GM21390 (cell line): ENCODE results near the gene GBP3.
"Not testable (repeated sequence)": the region's sequence is repeated elsewhere in the genome, so short reads cannot be mapped to it uniquely, and the experiment has no call there.

Experiments
- ATAC-seq: cut with Tn5 transposase; IDR thresholded peaks from one replicate; pipeline ENCODE4 v1.9.1; 2021; ENCODE audit not compliant: unreplicated experiment

The GBP3 gene

DNA sequence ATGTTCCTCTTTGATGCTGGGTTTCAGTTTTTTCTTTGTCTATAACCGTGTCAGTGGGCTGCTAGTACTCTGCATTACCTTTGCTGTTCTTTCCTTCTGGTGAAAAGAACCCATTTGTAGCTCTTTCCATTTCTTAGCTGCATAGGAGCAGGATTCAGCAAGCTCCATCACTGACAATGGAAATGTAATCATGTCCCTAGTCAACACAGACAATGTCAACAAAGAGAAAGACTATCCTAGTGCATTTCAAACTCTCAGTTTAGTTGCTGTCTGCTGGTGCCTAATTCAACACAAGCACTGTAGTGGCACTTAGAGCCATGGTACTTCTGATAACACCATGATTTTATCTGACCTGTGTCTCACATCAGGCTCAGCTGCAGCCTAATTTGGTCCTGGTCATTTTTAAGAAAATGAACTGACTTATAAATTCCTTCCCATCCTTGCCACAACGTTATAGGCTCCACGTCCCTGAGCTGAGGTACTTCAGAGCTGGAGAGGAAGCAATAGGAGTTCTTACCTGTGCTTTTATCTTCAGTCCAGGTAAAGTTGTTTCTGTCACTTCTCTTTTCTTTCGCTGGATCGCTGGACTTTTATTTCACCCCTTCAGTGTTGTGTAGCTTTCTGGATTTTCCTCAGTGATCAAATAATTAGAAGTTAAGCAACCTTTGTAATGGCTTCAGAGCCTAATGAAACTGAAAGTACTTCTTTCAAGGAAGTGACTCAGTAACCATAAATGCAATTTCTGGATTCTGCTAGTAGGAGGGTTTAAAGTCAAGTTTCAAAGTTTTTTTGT, at the start of gene GBP3:
Gene GBP3, minus strand, starts transcription at position 700 of the 793 bp plus-strand sequence. CDS start 2,145 bp downstream, outside the sequence.
- peak; percentile 85 for ATAC-seq

- no peak for ATAC-seq
Observed at GRCh38 chr1:89070509-89070908, 47.8 kb upstream of the GBP3 start.

- ATAC-seq = no peak
Observed at GRCh38 chr1:89069951-89070350, 47.3 kb upstream of the GBP3 start.

GRCh38 chr1:89068291-89068690, 45.6 kb upstream of the GBP3 start:
- ATAC-seq = no peak

DNA sequence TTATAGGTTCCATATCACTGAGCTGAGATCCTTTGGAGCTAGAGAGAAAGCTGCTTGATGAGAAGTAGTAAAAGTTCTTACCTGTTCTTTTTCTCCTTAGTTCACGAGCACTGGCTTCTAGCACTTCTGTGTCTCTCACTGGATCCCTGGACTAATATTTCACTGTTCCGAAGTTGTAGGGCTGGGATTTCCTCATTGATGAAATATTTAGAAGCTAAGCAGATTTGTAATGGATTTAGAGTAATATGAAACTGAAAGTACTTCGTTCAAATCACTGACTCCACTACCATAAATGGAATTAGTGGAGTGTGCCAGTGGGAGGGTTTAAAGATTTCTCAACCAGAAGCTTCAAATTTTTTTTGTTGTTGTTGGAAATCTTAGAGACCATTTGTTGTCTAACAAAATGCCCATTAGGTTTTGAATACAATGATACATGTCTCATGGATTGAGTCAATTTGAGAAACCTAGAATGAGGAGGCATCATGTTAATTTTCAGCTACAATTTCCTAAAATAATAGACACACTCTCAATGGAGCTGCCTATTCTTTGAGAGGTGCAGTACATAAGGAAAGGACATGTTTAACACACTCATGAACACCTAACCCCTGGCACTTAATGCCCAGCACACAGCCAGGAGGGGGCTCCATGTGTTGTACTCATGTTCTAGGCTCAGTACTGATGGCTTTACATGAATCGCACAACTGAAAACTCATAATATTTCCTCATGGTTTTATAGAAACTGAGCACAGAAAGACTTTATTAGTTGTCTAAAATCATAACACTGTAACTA, 42.6 kb upstream of the GBP3 start, which contains the start of gene GBP1:
Gene GBP1, minus strand, starts transcription at position 130 of the 790 bp plus-strand sequence. CDS start 1,974 bp downstream, outside the sequence.
- peak; percentile 58 for ATAC-seq

GRCh38 chr1:89064632-89065031, 42.0 kb upstream of the GBP3 start:
- ATAC-seq = peak; percentile 55

DNA sequence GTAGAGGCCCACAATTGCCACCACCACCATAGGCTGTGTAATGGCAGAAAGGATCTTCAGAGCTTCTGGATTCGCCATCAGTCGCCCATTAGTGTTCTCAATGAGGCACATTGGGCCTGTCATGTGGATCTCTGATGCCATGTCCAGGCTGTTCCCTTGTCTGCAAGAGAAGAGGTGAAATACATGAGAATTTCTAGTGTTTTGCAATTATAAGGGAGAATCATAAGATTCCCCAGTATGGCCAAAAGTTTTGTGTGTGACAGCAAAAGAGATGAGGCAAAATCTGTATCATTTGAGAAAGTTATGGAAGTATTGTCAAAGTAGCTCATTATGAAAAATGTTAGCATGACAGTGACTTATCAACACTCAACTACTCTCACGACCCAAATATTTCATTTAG, 40.4 kb upstream of the GBP3 start:
- no peak for ATAC-seq

DNA sequence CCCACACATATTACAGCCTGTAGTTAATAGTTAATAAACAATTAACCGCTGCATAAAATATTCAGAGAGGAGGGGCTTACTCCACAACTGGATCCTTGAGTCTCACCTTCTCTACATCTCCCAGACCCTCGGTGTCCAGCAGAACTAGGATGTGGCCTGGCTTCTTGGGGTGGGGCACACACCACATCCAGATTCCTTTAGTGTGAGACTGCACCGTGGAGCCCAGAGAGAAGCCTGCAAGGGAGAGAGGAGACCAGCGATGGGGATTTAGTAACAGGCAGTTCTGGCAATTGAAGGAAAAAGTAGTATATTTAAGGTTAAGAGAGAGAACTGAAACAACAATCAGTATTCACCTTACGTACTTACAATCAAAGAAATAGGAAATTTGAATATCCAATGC, 37.4 kb upstream of the GBP3 start:
- no peak for ATAC-seq

GRCh38 chr1:89051955-89052312, 29.3 kb upstream of the GBP3 start:
- no peak for ATAC-seq

- no peak for ATAC-seq
Observed at GRCh38 chr1:89051300-89051954, 28.8 kb upstream of the GBP3 start.

DNA sequence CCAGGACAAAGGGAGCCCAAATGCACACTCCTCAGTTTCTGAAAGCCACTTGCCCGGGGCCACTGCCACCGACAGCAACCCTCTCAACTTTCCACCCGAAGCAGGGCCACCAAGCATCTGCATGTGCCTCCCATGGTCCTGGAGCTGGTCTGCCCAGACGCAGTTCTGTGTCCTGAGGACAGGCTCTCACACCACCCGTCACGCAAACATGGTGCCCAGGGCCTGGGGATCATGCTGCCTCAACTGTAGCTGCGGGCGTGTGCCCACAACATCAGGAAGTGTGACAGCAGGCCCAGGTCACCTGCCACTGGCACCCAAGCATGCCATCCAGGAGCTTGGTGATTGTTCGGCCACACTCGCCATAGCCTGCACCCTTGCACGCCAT, 28.0 kb upstream of the GBP3 start:
- no peak for ATAC-seq

GRCh38 chr1:89049901-89050648, 27.4 kb upstream of the GBP3 start:
- not testable (repeated sequence) for ATAC-seq

GRCh38 chr1:89049187-89049586, 26.5 kb upstream of the GBP3 start:
- ATAC-seq = not testable (repeated sequence)

GRCh38 chr1:89047734-89048133, 25.1 kb upstream of the GBP3 start:
- no peak for ATAC-seq

DNA sequence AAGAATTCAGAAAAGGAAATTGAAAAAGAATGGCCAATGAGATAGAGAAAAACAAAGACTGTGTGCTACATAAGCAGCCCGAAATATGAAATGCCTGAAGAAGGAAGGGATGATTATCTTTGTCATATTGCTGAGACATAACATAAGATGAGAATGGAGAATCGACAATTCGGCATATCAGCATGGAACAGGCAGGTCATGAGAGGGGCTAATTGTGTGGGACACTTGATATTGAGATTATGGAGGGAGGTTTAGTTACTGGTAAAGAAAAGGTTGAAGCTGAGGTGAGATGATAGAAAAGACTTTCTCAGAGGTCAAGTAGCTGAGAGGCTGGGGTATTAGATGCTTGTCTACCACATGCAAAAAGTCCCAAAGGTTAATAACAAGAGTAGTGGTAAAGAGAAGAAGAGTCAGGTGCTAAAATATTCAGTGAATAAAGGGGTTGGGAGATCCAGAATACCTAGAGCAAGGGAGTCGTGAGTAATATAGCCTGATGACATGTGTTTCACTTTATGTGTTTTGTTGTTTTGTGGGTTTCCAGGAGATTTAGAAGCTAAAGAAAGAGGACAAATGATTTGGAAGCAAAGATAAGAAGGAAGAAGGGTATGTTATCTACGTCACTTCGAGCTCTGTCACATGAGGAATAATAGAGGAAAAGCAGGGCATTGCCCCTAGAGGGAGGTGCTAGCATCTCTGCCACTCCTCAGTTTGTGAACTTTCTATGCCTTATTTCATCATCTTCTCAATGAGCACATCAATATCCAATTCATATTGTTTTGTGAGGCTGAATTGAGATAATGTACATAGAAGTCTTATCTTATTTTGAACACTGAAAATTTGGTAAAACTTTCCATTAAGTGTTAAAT, 23.9 kb upstream of the GBP3 start:
- ATAC-seq = not testable (repeated sequence)

GRCh38 chr1:89044970-89045721, 22.5 kb upstream of the GBP3 start:
- no peak for ATAC-seq

DNA sequence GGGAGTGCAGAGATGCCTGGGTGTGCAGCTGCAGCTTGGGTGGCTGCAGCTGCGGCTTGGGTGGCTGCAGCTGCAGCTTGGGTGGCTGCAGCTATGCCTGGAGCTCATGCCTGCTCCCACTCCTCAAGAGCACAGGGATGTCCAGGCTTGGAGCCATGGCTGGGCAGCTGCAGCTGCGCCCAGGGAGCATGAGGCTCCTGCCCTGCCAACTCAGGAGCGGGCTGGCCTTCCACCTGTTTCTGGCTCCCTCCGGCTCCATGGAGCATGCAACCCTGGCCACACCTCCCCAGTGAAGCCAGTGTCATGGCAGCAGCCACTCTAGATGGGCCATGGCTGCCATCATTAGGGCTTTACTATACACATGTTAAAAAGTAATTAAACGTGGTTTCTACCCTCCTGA, 21.3 kb upstream of the GBP3 start:
- no peak for ATAC-seq

- no peak for ATAC-seq
Observed at GRCh38 chr1:89042491-89042890, 19.8 kb upstream of the GBP3 start.

DNA sequence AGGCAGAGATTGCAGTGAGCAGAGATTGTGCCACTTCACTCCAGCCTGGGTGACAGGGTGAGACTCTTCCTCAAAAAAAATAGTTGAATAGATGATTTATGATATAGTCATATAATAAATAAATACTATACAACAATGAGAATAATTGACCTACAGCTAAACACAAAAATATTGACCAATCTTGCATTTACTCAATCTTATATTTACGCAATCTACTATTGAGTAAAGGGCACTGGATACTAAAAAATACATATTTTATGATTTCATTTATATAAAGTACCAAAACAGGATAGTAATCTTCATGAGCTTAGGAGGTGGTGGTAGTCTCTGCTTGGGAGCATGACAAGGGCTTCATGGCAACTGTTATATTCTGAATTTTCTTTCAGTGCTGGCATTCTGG, 19.1 kb upstream of the GBP3 start:
- ATAC-seq = no peak
